ENCODE measurements around the gene ZNF79.

Gene ZNF79

DNA sequence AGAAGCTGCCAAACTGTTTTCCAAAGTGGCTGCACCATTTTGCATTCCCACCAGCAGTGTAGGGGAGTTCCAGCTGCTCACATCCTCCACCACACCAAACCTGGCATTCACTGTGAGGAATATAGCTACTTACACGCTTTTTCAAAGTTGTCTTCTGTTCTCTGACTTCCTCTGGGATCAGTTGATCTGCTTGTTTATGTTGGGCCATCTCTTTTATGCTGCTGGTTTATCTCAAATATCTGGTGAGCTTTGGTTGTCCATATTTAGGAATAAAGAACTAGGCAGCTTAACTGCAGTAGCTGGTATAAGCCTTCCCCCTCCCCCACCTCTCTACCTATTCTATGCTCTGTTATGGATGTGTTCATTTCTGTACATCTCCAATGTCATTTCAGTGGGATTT lies 8.5 kb upstream of the ZNF79 start (continued):
- TF ChIP-seq, protein P1, sequence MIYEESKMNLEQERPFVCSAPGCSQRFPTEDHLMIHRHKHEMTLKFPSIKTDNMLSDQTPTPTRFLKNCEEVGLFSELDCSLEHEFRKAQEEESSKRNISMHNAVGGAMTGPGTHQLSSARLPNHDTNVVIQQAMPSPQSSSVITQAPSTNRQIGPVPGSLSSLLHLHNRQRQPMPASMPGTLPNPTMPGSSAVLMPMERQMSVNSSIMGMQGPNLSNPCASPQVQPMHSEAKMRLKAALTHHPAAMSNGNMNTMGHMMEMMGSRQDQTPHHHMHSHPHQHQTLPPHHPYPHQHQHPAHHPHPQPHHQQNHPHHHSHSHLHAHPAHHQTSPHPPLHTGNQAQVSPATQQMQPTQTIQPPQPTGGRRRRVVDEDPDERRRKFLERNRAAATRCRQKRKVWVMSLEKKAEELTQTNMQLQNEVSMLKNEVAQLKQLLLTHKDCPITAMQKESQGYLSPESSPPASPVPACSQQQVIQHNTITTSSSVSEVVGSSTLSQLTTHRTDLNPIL (CRISPR knock-in tag; IDR thresholded peaks at IDR 0.05; ENCODE audit: low read depth), result no peak
- TF ChIP-seq ARNTL (CRISPR knock-in tag; IDR thresholded peaks at IDR 0.05; ENCODE audit: borderline replicate concordance, low read depth) (no peak), ZC3H10 (CRISPR knock-in tag; IDR thresholded peaks at IDR 0.05) (no peak), ZFP30 (CRISPR knock-in tag; IDR thresholded peaks at IDR 0.05) (no peak), ZNF565 (CRISPR knock-in tag; conservative IDR thresholded peaks at IDR 0.05; ENCODE audit: low read depth) (no peak), TOX (CRISPR knock-in tag; IDR thresholded peaks at IDR 0.05; ENCODE audit: borderline replicate concordance) (no peak)
- TF ChIP-seq, protein P2, sequence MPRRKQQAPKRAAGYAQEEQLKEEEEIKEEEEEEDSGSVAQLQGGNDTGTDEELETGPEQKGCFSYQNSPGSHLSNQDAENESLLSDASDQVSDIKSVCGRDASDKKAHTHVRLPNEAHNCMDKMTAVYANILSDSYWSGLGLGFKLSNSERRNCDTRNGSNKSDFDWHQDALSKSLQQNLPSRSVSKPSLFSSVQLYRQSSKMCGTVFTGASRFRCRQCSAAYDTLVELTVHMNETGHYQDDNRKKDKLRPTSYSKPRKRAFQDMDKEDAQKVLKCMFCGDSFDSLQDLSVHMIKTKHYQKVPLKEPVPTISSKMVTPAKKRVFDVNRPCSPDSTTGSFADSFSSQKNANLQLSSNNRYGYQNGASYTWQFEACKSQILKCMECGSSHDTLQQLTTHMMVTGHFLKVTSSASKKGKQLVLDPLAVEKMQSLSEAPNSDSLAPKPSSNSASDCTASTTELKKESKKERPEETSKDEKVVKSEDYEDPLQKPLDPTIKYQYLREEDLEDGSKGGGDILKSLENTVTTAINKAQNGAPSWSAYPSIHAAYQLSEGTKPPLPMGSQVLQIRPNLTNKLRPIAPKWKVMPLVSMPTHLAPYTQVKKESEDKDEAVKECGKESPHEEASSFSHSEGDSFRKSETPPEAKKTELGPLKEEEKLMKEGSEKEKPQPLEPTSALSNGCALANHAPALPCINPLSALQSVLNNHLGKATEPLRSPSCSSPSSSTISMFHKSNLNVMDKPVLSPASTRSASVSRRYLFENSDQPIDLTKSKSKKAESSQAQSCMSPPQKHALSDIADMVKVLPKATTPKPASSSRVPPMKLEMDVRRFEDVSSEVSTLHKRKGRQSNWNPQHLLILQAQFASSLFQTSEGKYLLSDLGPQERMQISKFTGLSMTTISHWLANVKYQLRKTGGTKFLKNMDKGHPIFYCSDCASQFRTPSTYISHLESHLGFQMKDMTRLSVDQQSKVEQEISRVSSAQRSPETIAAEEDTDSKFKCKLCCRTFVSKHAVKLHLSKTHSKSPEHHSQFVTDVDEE (CRISPR knock-in tag; IDR thresholded peaks at IDR 0.05), result no peak

DNA sequence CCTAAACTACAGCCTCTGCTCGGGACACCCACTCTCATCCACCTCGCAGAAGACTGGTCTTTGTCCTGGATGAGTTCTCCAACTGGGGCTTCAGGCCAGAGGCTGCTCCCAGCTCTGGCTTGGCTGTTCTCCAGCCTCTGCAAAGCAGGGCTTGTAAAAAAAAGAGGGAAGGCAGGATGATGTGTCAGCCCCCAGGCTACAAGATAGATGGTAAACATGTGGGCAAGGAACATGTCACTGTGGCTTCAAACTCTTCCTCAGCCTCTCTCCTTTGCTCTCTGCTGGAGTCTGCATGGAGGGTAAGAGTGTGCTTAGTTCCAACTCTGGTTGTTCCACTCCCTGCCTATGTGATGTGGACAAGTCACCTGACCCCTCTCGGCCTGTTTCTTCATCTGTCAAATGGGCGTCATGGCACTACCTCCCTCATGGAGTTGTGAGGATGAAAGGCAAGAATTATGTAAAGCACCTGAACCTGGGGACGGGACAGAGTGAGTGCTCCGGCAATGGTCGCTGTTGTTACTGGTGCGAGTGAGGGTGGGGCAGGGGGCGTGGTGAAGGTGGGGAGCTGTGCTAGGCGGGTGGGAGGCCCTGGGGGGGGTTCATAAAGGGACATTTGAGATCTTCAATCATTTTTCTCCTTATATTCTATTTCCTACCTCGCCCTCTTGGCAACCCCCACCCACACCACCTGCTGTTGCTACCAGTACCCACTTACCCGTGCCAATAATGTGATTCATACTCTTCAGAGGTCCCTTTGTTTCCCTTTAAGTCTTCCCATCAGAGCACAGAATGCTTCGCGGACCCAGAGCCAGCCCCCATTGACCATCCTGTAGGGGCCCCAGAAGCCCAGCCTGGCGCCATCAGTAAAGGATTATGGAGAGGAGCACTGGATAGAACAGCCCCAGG lies 6.8 kb upstream of the ZNF79 start:
- no peak for TF ChIP-seq GLIS3 (CRISPR knock-in tag; IDR thresholded peaks at IDR 0.05)
- TF ChIP-seq, protein P3, sequence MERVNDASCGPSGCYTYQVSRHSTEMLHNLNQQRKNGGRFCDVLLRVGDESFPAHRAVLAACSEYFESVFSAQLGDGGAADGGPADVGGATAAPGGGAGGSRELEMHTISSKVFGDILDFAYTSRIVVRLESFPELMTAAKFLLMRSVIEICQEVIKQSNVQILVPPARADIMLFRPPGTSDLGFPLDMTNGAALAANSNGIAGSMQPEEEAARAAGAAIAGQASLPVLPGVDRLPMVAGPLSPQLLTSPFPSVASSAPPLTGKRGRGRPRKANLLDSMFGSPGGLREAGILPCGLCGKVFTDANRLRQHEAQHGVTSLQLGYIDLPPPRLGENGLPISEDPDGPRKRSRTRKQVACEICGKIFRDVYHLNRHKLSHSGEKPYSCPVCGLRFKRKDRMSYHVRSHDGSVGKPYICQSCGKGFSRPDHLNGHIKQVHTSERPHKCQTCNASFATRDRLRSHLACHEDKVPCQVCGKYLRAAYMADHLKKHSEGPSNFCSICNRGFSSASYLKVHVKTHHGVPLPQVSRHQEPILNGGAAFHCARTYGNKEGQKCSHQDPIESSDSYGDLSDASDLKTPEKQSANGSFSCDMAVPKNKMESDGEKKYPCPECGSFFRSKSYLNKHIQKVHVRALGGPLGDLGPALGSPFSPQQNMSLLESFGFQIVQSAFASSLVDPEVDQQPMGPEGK (CRISPR knock-in tag; IDR thresholded peaks at IDR 0.05; ENCODE audit: borderline replicate concordance), result no peak
- TF ChIP-seq RARB (CRISPR knock-in tag; IDR thresholded peaks at IDR 0.05), result no peak
- peak; percentile 36; the same call in 2 of the 3 replicates for ATAC-seq

DNA sequence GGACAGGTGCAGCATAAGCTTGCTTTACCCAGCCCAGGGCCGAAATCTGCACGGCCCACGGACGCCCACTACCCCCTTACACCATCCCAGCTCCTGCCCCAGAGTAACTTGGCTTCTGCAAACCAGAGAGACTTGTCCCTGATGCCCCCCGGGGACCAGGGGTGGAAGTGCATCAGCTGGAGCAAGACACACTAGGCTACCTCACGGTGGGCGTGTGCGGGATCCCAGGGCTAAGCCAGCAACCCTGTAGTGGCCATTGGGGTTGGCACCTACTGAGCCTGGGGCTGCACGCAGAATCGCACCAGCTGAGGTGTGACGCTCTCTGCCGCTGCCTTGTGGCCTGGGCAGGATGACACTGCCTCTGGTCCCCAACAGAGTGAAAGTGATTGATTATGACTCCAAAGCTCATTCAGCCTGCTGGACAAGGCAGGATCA lies 6.1 kb upstream of the ZNF79 start:
- TF ChIP-seq, protein P2 (CRISPR knock-in tag; IDR thresholded peaks at IDR 0.05), result no peak
- TF ChIP-seq, protein P1 (CRISPR knock-in tag; IDR thresholded peaks at IDR 0.05; ENCODE audit: low read depth), result no peak
- TF ChIP-seq BACH2 (CRISPR knock-in tag; IDR thresholded peaks at IDR 0.05; ENCODE audit: borderline replicate concordance) (no peak), ARNTL (CRISPR knock-in tag; IDR thresholded peaks at IDR 0.05; ENCODE audit: borderline replicate concordance, low read depth) (no peak), ZNF70 (CRISPR knock-in tag; IDR thresholded peaks at IDR 0.05) (no peak)
- peak; percentile 34; the same call in 2 of the 3 replicates for ATAC-seq

DNA sequence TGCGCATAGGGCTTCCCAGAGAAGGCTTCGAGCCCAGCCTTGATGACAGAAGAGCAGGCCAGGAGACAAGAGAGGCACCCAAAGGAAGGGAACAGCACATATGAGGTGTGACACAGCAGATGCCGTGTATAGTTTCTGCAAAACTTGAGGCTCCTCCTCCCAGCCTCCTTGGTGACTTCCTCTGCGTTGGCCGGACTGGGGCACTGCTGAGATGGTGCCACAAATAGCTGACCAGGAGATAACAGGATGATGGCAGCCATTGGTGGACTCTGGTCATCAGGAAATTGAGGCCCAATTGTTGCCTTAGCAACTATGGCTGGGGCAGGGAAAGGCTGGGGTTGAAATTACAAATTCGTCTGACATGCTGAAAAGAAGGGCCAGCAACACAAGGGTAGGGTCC lies 4.8 kb upstream of the ZNF79 start:
- ATAC-seq, result no peak
- TF ChIP-seq ZNF8 (CRISPR knock-in tag; IDR thresholded peaks at IDR 0.05) (no peak), PPARA (CRISPR knock-in tag; IDR thresholded peaks at IDR 0.05; ENCODE audit: borderline replicate concordance) (no peak), ESRRG (CRISPR knock-in tag; IDR thresholded peaks at IDR 0.05) (no peak), ARNTL (CRISPR knock-in tag; IDR thresholded peaks at IDR 0.05; ENCODE audit: borderline replicate concordance, low read depth) (no peak), ZC3H10 (CRISPR knock-in tag; IDR thresholded peaks at IDR 0.05) (no peak), ZNF70 (CRISPR knock-in tag; IDR thresholded peaks at IDR 0.05) (no peak), RARB (CRISPR knock-in tag; IDR thresholded peaks at IDR 0.05) (no peak), GLIS3 (CRISPR knock-in tag; IDR thresholded peaks at IDR 0.05) (no peak), OSR1 (CRISPR knock-in tag; IDR thresholded peaks at IDR 0.05) (no peak)
- TF ChIP-seq, protein P1 (CRISPR knock-in tag; IDR thresholded peaks at IDR 0.05; ENCODE audit: low read depth), result no peak
- TF ChIP-seq, protein P3 (CRISPR knock-in tag; IDR thresholded peaks at IDR 0.05; ENCODE audit: borderline replicate concordance), result no peak
- TF ChIP-seq, protein P4, sequence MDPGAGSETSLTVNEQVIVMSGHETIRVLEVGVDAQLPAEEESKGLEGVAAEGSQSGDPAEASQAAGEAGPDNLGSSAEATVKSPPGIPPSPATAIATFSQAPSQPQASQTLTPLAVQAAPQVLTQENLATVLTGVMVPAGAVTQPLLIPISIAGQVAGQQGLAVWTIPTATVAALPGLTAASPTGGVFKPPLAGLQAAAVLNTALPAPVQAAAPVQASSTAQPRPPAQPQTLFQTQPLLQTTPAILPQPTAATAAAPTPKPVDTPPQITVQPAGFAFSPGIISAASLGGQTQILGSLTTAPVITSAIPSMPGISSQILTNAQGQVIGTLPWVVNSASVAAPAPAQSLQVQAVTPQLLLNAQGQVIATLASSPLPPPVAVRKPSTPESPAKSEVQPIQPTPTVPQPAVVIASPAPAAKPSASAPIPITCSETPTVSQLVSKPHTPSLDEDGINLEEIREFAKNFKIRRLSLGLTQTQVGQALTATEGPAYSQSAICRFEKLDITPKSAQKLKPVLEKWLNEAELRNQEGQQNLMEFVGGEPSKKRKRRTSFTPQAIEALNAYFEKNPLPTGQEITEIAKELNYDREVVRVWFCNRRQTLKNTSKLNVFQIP (CRISPR knock-in tag; IDR thresholded peaks at IDR 0.05; ENCODE audit: borderline replicate concordance, low read depth), result no peak

All from SK-N-SH treated with all-trans-retinoic acid at 6 μM for 48 hours (cell line).